Activated T-cell treated with anti-CD3 and anti-CD28 coated beads, Interleukin-2, amount 50 U/mL, for 72 hours (primary cell): ENCODE measurements around the gene SUN1. TPM values are rescaled to one million over a fixed set of nuclear protein-coding genes. Genes with fewer than 3 reads are reported as not detected.

Experiments
- ATAC-seq, 2 donors: fragments of 150-1000 bp; cut with Tn5 transposase; replicated peaks in 1 of 2; 2 replicates each; pipeline ENCODE4 v1.10.0; 2021; ENCODE audit warnings: moderate library complexity in 2 of 2, mild to moderate bottlenecking in 1 of 2
- DNase-seq, 2 donors: peaks; one replicate each; pipeline ENCODE4 v3.0.0; 2021 to 2022; ENCODE audit warnings: mixed read lengths in 1 of 2
- H3K27ac Mint-ChIP-seq: one replicate; pipeline ENCODE4 v1.8.0; 2022; ENCODE audit warnings: mild to moderate bottlenecking, moderate library complexity, mixed read lengths
- H3K27me3 Mint-ChIP-seq: one replicate; pipeline ENCODE4 v1.8.0; 2022; ENCODE audit warnings: low read depth, mixed read lengths
- H3K36me3 Mint-ChIP-seq, 2 donors: one replicate each; pipeline ENCODE4 v1.8.0; 2022; ENCODE audit warnings: mixed read lengths in 2 of 2, mild to moderate bottlenecking in 1 of 2; ENCODE audit not compliant: insufficient read depth in 2 of 2
- H3K4me1 Mint-ChIP-seq: one replicate; pipeline ENCODE4 v1.8.0; 2022; ENCODE audit warnings: low read depth, mixed read lengths
- H3K4me3 Mint-ChIP-seq, 2 donors: one replicate each; pipeline ENCODE4 v1.8.0; 2022; ENCODE audit warnings: mild to moderate bottlenecking in 2 of 2, mixed read lengths in 2 of 2, moderate library complexity in 2 of 2
- H3K9me3 Mint-ChIP-seq, 2 donors: one replicate each; pipeline ENCODE4 v1.8.0; 2022; ENCODE audit warnings: mixed read lengths in 2 of 2
- total RNA-seq, 2 donors: library from RNA; stranded (reverse); gene quantifications; one replicate each; pipeline ENCODE4 v1.2.3, GENCODE V29; 2022

The SUN1 gene
- total RNA-seq, 2 donors from 2014 or later = 77.9 to 84.4 TPM

- Mint-ChIP-seq H3K36me3 (no peaks in the 10 kb centered on the region), H3K4me1 (peaks cover 8% of the 10 kb centered on the region), H3K4me3 (peak overlapping the region in 1 of 2 donors; percentile 40), H3K27ac (no peak overlapping the region), H3K9me3 (no peaks in the 10 kb centered on the region), H3K27me3 (no peaks in the 10 kb centered on the region)
- ATAC-seq (no peak), DNase-seq (no peak)
These were observed 77.4 kb downstream of the SUN1 start for GRCh38 chr7:909358-910329.

DNA sequence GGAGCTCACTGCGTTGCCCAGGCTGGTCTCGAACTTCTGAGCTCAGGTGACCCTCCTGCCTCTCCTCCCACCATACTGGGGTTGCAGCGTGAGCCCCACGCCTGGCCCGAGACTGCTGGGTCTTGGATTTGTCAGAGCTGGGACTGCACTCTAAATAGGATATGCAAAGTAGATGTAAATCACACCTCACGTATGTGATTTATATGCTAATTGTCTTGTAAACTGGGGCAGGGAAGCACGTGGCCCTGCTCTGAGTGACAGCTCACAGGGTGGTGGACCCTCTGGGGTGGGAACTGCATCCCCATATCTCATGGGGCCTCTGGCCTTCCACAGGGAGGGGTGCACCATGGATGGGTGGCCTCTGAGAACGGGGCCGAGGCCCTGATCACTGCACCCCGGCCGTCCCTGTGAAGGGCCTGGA lies 78.2 kb downstream of the SUN1 start:
- DNase-seq (no peak), ATAC-seq (no peak)
- no peaks in the 10 kb centered on the region for H3K27me3 Mint-ChIP-seq
- H3K4me3 Mint-ChIP-seq = peak overlapping the region; percentile 40
- H3K4me1 Mint-ChIP-seq = peaks cover 8% of the 10 kb centered on the region
- H3K36me3 Mint-ChIP-seq = no peaks in the 10 kb centered on the region
- H3K9me3 Mint-ChIP-seq = no peaks in the 10 kb centered on the region
- no peak overlapping the region for H3K27ac Mint-ChIP-seq

GRCh38 chr7:910931-911431 lies 78.7 kb downstream of the SUN1 start:
- Mint-ChIP-seq H3K4me1 (peaks cover 8% of the 10 kb centered on the region), H3K36me3 (no peaks in the 10 kb centered on the region), H3K27me3 (no peaks in the 10 kb centered on the region), H3K27ac (no peak overlapping the region), H3K4me3 (no peak overlapping the region), H3K9me3 (no peaks in the 10 kb centered on the region)
- ATAC-seq (no peak), DNase-seq (no peak)

GRCh38 chr7:911791-912480 lies 79.7 kb downstream of the SUN1 start:
- no peak overlapping the region for H3K27ac Mint-ChIP-seq
- ATAC-seq (no peak), DNase-seq (no peak)
- H3K27me3 Mint-ChIP-seq = no peaks in the 10 kb centered on the region
- no peaks in the 10 kb centered on the region for H3K9me3 Mint-ChIP-seq
- H3K36me3 Mint-ChIP-seq = no peaks in the 10 kb centered on the region
- peaks cover 8% of the 10 kb centered on the region for H3K4me1 Mint-ChIP-seq
- H3K4me3 Mint-ChIP-seq = no peak overlapping the region

DNA sequence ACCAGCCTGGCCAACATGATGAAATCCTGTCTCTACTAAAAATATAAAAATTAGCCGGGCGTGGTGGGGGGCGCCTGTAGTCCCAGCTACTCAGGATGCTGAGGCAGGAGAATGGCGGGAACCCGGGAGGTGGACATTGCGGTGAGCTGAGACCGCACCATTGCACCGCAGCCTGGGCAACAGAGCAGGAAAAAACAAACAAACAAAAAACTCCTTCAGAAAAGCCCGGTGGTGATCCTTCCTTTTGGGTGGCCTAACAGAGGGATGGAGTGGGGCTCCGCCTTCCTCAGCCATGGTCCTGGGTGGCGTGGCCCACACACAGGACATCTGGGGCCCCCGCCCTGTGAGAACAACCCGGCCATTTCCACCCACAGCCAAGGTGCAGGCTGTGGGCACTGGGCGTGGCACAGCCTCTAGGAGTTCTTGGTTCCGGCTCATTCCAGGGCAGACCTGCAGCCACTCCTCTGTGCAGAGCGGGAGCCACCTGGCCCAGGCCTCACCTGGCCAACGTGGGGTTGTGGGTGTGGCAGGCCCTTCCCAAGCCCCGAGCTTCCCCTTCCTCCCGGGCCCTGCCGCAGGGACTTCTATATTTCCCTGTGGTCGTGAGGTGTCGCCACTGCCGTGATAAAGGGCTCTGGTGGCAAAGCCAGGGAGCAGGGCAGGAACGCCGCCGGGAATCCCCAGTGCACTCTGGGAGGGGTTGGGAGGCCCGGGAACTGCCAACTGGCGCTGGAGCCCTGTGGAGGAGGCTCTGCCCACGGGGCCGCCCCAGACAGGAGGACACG lies 81.7 kb downstream of the SUN1 start:
- DNase-seq (no peak), ATAC-seq (no peak)
- Mint-ChIP-seq H3K27ac (no peak overlapping the region), H3K36me3 (no peaks in the 10 kb centered on the region), H3K4me3 (no peak overlapping the region), H3K9me3 (no peaks in the 10 kb centered on the region), H3K27me3 (no peaks in the 10 kb centered on the region), H3K4me1 (peaks cover 8% of the 10 kb centered on the region)

GRCh38 chr7:914521-915194 lies 82.4 kb downstream of the SUN1 start:
- H3K4me3 Mint-ChIP-seq = no peak overlapping the region
- no peak for ATAC-seq
- peaks cover 13% of the 10 kb centered on the region for H3K4me1 Mint-ChIP-seq
- H3K27me3 Mint-ChIP-seq = no peaks in the 10 kb centered on the region
- DNase-seq = no peak
- no peaks in the 10 kb centered on the region for H3K9me3 Mint-ChIP-seq
- H3K36me3 Mint-ChIP-seq = peaks cover 2% of the 10 kb centered on the region in 2 donors
- no peak overlapping the region for H3K27ac Mint-ChIP-seq

- Mint-ChIP-seq H3K27ac (no peak overlapping the region), H3K36me3 (peaks cover 2% of the 10 kb centered on the region in 2 donors), H3K4me3 (no peak overlapping the region), H3K27me3 (no peaks in the 10 kb centered on the region), H3K9me3 (no peaks in the 10 kb centered on the region), H3K4me1 (peaks cover 8% of the 10 kb centered on the region)
- DNase-seq (no peak), ATAC-seq (peak in 1 of 2 donors; percentile 10)
These were observed 83.3 kb downstream of the SUN1 start for GRCh38 chr7:915291-916218.

DNA sequence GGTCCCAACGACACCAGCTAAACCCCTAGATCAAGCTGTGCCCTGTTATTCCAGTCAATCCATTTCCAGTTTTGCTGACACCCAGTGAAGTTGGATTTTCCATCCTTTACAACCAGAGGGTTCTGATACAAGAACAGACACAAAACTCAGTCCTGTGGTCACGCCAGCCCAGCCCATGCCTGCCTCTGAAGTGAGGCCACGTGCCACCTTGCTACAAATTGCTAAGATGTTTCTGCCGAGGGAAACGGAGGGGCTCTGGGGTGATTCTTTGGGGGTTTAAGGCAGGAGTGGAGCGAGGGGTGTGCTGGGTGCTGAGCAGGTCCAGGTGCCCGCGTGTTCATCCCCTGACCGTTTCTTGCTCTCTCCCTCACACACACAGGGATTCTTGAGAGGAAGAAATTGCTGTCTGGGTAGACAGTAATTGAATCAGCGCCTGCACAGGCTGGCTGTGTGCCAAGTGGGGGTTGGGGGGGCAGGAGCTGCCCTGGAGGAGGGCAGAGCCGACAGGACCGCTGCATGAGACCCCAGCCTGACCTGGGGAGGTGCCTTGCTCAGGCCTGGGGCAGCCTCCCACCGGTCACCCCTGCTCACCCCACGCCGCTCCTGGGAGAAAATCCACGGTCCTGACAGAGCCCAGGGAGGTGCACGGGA lies 84.1 kb downstream of the SUN1 start:
- Mint-ChIP-seq H3K9me3 (no peaks in the 10 kb centered on the region), H3K4me3 (no peak overlapping the region), H3K4me1 (peaks cover 16% of the 10 kb centered on the region), H3K27me3 (no peaks in the 10 kb centered on the region), H3K36me3 (peaks cover 2% of the 10 kb centered on the region in 2 donors), H3K27ac (no peak overlapping the region)
- ATAC-seq (no peak), DNase-seq (no peak)

- no peaks in the 10 kb centered on the region for H3K27me3 Mint-ChIP-seq
These were observed 85.2 kb downstream of the SUN1 start for GRCh38 chr7:917255-918117.

GRCh38 chr7:918118-918425 lies 85.8 kb downstream of the SUN1 start:
- no peak overlapping the region for H3K4me3 Mint-ChIP-seq
- H3K9me3 Mint-ChIP-seq = no peaks in the 10 kb centered on the region
- peaks cover 2% of the 10 kb centered on the region in 2 donors for H3K36me3 Mint-ChIP-seq
- H3K27me3 Mint-ChIP-seq = no peaks in the 10 kb centered on the region
- no peak for ATAC-seq
- peaks cover 29% of the 10 kb centered on the region for H3K4me1 Mint-ChIP-seq
- DNase-seq = peak in 1 of 2 donors; percentile 0
- H3K27ac Mint-ChIP-seq = no peak overlapping the region

More at GRCh38 chr7:917255-918117, 85.2 kb downstream of the SUN1 start:
- Mint-ChIP-seq H3K9me3 (no peaks in the 10 kb centered on the region), H3K4me1 (peaks cover 23% of the 10 kb centered on the region), H3K27ac (no peak overlapping the region), H3K4me3 (no peak overlapping the region), H3K36me3 (peaks cover 2% of the 10 kb centered on the region in 2 donors)
- no peak for ATAC-seq
- DNase-seq = no peak
